H54 (cell line): ENCODE results near the gene SNAI1.
"Not testable (repeated sequence)": the region's sequence is repeated elsewhere in the genome, so short reads cannot be mapped to it uniquely, and the experiment has no call there.

Experiments
- DNase-seq: peaks from one replicate; pipeline ENCODE4 v3.0.0; 2011; ENCODE audit warnings: low spot score, mixed read lengths; ENCODE audit not compliant: insufficient read length
- FAIRE-seq: peaks from 3 replicates; lab custom pipeline; 2011; peaks lifted over from hg19 to GRCh38; lab: Jason Lieb, UNC
- POLR2A ChIP-seq: IDR thresholded peaks from 2 replicates; pipeline ENCODE4 v1.6.1; 2011; ENCODE audit warnings: low read depth, mild to moderate bottlenecking, low read length

SNAI1 gene

DNA sequence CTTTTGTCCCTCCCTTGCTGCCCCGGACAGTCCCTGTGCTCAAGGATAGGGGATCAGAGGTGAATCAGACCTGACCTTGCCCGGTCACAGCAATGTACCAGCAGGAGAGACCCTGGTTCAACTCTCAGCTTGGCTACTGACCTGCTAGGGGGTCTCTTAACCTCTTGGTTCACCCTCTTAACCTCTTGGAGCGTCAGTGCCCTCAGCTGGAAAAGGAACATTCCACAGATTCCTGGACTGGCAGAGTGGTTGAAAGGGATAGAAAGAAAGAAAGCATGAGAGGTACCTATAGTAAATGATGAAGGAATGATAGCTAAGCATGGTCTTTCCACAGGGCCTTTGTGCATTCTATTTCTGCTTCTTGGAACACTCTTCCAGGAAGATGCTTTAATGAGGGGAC is 25.2 kb downstream of the SNAI1 start:
- DNase-seq = no peak
- FAIRE-seq = no peak
- no peak for TF ChIP-seq POLR2A

DNA sequence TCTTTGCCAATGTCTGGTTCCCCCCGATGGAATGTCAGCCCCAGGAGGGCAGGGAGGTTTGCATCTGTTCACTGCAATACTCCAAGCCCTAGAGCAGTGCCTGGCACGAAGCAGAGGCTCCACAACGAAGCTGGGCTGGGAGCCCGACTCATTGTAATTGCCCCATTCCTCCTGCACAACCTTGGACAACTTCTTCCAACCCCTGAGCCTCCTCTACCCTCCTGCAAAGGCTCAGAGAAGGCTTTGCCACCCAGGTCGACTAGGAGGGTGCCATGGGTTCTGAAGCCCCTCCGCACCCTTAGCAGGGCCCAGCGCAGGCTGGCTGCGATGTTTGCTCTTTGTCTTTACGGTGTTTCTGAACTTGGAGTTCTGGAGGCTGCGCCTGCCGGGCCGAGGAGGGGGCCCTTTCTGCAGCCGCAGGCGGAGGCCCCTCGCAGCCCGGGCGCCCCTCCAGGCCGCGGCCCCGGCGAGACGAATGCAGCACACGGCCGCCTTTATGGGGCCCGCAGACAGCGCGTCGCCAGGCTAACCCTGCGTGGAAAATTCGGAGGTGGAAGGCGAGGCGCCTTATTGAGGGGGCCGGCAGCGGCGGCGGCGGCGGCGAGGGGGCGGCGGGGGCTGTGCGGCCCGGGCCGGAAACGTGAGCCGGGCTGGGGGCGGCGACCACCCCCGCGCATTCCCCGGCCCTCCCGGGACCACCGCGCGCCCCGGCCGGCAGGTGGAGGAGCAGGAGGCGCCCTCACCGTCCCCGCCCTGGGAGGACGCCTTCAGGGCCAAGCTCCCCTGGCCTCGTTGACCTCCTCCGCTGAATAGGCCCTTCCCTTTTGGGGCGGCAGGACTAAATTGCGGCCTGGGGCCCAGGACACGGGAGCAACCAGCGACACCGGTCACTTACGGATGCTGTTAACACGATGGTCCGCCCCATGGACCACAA is 27.0 kb downstream of the SNAI1 start:
- DNase-seq (no peak), FAIRE-seq (no peak)
- TF ChIP-seq POLR2A = no peak

DNA sequence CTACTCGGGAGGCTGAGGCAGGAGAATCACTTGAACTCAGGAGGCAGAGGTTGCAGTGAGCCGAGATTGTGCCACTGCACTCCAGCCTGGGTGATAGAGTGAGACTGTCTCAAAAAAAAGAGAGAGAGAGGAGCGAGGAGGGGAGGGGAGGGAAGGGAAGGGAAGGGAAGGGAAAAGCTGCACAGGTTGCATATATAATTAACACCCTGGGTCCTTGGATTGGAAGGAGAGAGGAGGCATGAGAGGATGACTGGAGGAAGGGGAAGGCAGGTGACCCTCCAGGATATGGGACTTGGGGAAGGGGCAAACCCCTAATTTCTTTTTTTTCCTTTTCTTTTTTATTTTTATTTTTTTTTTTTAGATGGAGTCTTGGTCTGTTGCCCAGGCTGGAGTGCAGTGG is 28.8 kb downstream of the SNAI1 start:
- FAIRE-seq = not testable (repeated sequence)

DNA sequence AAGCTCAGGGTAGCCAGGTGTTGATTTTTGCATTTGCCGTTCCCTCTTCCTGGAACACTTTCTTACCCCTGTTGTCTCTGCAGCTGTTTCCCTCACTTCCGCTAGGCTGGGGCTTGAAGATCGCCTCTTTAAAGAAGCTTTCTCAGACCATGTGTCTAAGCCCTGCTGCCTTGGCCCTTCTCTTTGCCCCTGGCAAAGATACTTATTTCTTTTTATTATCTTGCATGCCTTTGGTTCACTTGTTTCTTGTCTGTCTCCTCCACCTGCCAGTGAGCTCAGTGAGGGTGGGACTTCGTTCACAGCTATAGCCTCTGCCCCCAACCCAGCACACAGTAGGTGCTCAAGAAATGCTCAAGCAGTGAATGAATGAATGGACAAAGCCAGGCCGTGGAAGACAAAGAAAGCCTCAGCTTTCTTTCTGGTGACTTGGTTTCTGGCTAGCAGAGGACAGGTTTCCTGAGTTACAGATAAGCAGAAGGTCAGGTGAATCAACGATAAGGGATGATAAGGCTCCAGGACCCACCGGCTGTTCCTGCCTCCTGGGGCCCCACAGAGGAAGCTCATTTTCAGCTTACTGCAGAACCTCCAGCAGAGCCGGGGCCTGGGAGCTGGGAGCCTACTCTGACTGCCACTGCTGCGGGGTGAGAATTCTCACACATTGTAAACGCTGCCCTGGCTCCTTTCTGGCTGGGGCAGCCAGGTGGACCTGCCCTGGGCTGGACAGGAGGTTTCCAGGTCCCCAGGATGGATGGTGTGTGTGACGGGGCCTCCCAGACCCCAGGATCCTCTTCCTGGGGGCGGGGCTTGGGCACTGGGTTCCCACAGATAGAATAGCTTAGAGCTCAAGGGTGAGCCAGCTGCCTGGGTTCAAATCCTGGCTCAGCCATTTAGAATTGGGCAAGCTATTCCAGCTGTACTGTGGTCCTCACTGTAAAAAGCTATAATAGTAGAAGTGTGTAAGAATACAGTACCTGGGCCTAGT is 29.8 kb downstream of the SNAI1 start:
- DNase-seq (no peak), FAIRE-seq (no peak)
- no peak for TF ChIP-seq POLR2A

More for the DNA sequence above, 28.8 kb downstream of the SNAI1 start:
- DNase-seq = not testable (repeated sequence)

DNA sequence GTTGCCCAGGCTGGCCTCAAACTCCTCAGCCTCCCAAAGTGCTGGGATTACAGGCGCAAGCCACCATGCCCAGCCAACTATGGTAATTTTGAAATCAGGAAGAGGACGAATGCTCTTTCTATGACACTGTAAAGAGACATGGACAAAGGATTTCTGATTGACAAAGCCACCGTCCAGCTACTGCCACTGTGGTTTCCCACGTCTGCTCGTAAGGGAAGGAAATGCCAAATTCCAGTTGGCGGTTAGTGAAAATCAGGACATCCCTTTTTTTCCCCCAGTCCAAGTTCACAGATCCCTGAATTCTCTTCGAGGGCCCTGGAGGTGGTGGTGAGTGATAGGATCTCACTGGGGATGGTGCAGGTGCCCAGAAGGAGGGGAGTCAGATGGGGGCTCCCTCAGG is 31.2 kb downstream of the SNAI1 start:
- DNase-seq (no peak), FAIRE-seq (no peak)
- TF ChIP-seq POLR2A = no peak

DNA sequence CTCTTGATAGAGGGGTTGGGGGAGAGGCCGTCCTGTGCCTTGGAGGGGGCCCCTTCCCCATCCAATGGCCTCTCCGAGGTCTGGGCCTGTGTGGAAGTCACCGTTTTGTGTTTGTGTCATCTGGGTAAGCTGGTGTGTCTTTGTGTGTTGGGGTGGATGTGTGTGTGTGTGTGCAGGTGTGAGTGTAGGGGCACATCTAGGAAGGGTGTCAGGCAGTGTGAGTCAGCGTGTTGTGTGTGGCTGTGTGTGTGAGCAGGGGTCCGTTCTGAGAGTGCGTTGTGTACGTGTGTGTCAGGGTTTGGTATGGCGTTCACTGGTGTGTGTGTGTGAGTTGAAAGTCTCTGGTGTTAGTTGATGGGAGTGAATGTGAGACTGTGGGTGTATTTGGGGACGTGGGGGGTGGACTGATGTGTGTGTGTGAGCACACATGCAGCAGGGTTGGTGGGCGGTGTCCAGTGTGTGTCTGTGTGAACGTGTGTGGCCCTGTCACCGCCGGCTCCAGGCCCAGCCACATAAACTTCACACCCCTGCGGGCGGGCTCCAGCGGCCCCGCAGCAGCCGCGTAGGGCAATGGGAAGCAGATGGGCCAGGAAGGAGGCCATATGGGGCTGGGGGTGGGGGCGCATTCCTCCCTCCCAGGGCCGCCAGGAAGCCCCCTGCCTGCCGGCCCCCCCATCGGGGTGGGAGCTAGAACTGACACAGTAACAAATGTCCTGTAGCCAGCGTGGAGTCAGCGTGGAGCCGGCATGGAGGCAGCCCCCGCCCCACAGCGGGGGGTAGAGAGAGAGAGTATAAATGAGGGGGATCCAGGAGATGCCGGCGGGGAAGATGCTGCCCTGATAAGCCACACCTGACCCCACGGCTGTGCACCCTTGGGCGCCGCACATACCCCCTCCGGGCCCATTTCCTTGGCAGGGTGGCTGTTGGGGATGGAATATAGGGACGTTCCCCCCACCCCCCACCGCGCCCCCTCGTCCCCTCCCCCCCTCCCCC is 32.1 kb downstream of the SNAI1 start:
- DNase-seq (no peak), FAIRE-seq (no peak)
- TF ChIP-seq POLR2A = no peak

DNA sequence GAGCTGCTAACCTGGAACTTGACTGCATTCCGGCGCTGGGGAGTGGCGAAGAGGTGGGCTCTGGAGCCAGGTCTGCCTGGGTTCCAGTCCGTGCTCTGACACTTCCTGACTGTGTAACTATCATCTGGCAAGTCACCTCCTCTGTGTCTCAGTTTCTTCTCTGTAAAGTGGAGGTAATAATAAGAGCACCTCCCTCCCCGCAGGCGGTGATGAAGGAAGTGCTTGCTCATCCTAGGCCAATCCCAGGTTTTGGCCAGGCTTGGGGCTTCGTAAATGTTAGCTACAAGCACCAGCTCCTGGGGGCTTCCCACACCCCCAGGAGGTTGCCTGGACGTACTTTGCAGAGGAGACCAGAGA is 32.8 kb downstream of the SNAI1 start:
- DNase-seq (no peak), FAIRE-seq (no peak)
- no peak for TF ChIP-seq POLR2A

DNA sequence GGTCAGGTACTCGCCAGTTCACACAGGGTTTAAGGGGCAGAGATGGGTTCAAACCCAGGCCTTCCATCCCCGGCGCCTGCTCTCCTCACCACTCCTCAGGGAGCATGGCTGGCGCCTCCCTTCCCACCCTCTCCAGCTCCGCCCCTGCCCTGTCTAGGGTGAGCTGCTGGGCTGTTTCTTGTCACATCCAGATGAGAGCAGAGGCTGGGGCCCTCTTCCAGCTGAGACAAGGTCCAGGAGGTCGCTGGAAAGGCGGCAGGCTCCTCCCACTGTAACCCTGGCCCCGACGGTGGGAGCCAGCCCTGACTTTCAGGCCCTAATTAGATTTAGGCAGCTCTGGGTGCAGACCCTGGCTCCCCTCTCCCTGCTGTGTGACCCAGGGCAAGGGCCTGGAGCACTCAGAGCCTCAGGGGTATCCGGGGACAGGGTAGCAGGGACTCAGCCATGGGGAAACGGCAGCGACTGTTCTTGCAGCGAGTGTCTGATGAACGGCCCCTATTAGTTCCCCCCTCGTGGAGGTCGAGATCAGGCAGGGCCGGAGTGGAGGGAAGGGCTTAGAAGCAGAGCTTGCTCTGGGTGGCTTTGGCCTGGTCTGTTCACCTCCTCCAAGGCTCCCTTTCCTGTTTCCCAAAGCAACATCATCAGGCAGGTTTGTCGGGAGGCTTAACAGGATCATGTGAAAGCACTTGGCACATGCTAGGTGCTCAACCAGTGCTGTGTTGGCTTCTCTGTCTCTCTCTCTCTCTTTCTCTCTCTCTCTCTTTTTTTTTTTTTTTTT is 33.4 kb downstream of the SNAI1 start:
- DNase-seq (no peak), FAIRE-seq (no peak)
- no peak for TF ChIP-seq POLR2A

DNA sequence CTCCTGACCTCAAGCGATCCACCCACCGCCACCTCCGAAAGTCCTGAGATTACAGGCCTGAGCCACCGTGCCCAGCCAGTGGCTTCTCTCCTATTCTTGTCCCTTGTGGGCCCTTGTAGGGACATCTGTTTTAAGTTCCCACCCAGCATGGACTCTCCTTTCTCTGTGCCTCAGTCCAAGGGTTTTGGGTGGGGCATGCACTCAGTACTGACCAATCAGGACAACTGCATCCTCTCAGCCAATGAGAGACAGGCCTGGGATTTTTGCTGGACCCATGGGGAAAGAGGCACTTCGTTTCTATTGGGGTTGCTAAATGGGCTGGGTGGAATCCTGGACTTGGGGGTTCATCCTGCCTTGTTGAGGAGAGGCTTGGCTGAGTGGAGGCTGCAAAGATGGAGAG is 34.4 kb downstream of the SNAI1 start:
- no peak for TF ChIP-seq POLR2A
- FAIRE-seq = no peak
- DNase-seq = no peak

DNA sequence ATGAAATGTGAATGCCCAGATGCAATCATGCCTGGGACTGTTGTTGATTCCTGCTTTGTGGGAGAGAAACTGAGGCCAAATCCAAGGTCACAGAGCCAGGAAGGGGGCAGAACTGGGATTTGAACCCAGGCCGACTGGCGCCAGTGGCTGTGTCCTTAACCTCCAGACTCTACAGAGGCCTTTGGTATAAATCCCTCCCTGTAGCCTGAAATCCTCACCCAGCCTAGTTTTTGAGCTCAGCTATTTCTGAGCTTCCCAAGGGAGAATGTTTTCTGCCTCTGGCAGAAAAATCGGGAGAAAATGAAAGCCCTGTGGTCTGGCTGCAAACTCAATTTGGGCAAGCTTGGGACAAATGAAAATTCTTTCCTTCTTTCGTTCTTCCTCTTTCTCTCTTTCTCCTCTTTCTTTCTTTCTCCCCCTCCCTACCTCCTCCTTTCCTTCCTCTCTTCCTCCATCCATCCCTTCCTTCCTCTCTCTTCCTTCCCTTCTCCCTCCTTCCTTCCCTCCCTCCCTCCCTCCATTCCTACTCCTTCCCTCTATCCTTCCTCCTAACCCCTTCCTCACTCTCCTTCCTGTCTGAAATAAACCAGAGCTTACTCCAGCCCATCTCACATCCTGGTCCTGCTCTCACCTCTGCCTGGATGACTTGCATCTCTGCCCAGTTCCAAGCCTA is 34.9 kb downstream of the SNAI1 start:
- no peak for DNase-seq
- no peak for TF ChIP-seq POLR2A
- no peak for FAIRE-seq

DNA sequence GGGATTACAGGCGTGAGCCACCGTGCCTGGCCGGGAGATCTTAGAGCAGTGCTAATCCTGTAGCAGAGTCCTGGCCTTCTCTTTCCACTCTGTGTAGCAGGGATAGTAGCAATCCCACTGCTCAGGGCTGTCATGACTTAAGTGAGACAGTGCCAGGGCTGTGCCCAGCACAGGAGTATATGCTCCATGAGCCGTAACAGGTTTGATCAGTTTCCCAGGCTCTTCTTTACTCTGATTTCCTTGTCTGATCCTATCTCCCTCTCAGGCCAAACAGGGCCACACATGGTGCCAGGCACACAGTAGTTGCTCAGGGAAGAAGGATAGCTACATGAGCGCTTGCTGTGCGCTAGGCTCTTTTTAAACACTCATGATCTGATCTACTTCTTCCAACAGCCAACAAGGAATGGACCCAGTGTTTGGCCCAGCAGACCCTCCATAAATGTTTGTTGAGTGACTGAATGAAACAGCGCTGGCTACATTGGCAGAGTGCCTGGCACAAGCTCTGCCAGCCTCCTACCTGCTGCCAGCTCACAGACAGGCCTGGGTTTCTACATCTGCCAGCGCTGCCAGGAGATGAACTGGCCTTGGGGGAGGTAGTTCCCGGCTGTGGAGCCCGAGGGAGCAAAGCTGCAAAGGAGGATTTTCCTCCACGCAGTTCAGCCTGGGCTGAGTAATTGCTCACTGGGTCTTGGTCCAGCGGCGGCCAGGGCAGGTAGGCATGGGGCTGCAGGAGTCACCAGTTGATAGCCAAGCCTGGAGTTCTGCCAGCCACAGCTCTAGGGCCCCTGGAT is 36.9 kb downstream of the SNAI1 start:
- FAIRE-seq (no peak), DNase-seq (no peak)
- no peak for TF ChIP-seq POLR2A
